T-helper 17 cell (primary cell): ENCODE data around the gene SLC25A23. TPM values are rescaled to one million over a fixed set of nuclear protein-coding genes. Genes with fewer than 3 reads are reported as not detected.
"Not testable (repeated sequence)": the region's sequence is repeated elsewhere in the genome, so short reads cannot be mapped to it uniquely, and the experiment has no call there.

Experiments
- ATAC-seq: fragments of 150-1000 bp; cut with Tn5 transposase; 2 replicates; pipeline ENCODE4 v1.10.0; 2021; ENCODE audit warnings: mild to moderate bottlenecking, moderate library complexity
- DNase-seq, 3 donors: peaks; one replicate each; pipeline versions ENCODE4 v3.0.0 to v3.0.0-alpha.2; 2020 to 2021
- H3K9me3 ChIP-seq: one replicate; pipeline ENCODE4 v1.7.0; 2013; ENCODE audit warnings: low read length, mild to moderate bottlenecking; ENCODE audit not compliant: control insufficient read depth, poor library complexity, severe bottlenecking
- H3K27ac Mint-ChIP-seq: one replicate; pipeline ENCODE4 v1.8.0; 2022; ENCODE audit warnings: mild to moderate bottlenecking, moderate library complexity, mixed read lengths
- H3K27me3 Mint-ChIP-seq: one replicate; pipeline ENCODE4 v1.8.0; 2022; ENCODE audit warnings: mixed read lengths
- H3K36me3 Mint-ChIP-seq: one replicate; pipeline ENCODE4 v1.8.0; 2022; ENCODE audit warnings: low read depth, mixed read lengths
- H3K4me1 Mint-ChIP-seq: one replicate; pipeline ENCODE4 v1.8.0; 2022; ENCODE audit warnings: mild to moderate bottlenecking, mixed read lengths
- H3K4me3 Mint-ChIP-seq: one replicate; pipeline ENCODE4 v1.8.0; 2022; ENCODE audit warnings: mild to moderate bottlenecking, moderate library complexity, mixed read lengths
- total RNA-seq, 4 donors: library from RNA in 2 of 4; stranded (reverse) in 2 of 4; gene quantifications; one replicate each; pipeline ENCODE4 v1.2.3 and lab custom pipeline; 2022 to 2026

The SLC25A23 gene
- total RNA-seq, 2 donors from 2014 or later = 9.6 to 11.3 TPM

DNA sequence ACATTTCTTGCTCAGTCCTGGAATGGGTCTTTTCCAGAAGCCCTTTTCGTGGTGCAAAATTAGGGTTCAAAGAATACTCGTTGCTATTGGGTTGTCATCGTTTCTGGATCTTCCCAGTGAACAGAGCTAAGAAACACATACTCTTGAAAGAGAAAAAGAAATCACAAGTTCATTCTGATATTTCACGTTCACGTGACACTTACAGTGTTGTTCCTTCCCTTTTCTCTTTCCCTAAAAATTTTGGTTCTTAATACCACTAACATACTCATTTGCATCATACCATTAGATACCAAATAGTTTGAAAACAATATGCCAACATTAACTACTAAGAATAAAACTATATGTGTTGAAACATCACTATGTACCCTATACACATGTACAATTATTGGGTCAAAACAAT, 53.2 kb downstream of the SLC25A23 start:
- H3K9me3 ChIP-seq = no peaks in the 10 kb centered on the region
- no peaks in the 10 kb centered on the region for H3K36me3 Mint-ChIP-seq
- DNase-seq (no peak), ATAC-seq (no peak)
- peaks cover 2% of the 10 kb centered on the region for H3K4me1 Mint-ChIP-seq
- H3K27ac Mint-ChIP-seq = peak overlapping the region; percentile 77
- no peaks in the 10 kb centered on the region for H3K27me3 Mint-ChIP-seq
- no peak overlapping the region for H3K4me3 Mint-ChIP-seq

DNA sequence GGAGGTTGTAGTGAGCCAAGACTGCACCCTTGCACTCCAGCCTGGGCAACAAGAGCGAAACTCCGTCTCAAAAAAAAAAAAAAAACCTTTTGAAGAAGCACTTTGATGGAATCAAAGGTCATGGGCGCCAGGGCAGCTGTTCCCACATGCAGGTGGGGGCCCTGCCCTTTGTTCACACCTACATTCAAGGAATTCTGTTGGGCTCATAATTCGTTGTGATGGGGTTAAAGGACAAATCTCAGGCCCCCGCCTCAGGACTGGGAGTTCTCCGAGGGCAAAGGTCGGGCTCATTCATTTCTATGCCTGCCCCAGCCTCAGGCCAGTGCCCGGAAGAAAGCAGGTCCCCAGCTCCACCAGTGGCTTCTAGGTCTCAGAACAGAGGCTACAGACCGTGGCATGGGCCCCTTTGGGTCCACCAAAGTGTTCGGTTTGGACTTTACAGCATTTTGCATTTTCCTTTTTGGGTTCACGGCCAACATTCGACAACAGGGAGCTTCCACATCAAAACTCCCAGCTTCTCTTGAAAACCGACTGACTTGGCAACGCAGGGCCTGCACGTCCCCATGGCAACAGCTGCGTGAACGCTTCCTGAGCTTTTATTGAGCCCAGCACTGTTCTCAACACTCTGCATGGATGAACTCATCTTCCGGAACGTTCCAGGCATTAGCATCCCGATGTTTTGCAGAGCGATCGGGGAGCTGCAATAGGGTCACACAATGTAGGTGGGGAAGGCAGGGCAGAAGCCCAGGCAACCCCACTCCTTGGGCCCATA, 56.6 kb downstream of the SLC25A23 start:
- ATAC-seq (no peak), DNase-seq (no peak)
- Mint-ChIP-seq H3K36me3 (no peaks in the 10 kb centered on the region), H3K27ac (no peak overlapping the region), H3K4me1 (peaks cover 2% of the 10 kb centered on the region), H3K4me3 (no peak overlapping the region), H3K27me3 (no peaks in the 10 kb centered on the region)
- no peaks in the 10 kb centered on the region for H3K9me3 ChIP-seq

DNA sequence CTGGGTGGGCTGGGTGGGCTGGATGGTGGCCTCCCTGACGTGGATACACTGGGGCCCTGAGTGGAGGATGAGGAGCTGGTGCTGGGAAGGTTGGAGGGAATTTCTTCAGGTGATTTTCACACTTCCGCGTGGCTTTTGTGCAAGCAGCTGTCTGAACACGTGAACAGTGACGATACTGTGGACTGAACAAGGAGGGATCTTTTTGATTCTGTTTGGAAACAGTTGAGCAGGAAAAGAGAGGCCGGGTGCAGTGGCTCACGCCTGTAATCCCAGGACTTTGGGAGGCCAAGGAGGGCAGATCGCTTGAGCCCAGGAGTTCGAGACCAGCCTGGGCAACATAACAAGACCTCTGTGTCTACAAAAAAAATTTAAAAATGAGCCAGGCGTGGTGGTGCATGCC, 57.5 kb downstream of the SLC25A23 start:
- ATAC-seq = no peak
- no peaks in the 10 kb centered on the region for H3K36me3 Mint-ChIP-seq

DNA sequence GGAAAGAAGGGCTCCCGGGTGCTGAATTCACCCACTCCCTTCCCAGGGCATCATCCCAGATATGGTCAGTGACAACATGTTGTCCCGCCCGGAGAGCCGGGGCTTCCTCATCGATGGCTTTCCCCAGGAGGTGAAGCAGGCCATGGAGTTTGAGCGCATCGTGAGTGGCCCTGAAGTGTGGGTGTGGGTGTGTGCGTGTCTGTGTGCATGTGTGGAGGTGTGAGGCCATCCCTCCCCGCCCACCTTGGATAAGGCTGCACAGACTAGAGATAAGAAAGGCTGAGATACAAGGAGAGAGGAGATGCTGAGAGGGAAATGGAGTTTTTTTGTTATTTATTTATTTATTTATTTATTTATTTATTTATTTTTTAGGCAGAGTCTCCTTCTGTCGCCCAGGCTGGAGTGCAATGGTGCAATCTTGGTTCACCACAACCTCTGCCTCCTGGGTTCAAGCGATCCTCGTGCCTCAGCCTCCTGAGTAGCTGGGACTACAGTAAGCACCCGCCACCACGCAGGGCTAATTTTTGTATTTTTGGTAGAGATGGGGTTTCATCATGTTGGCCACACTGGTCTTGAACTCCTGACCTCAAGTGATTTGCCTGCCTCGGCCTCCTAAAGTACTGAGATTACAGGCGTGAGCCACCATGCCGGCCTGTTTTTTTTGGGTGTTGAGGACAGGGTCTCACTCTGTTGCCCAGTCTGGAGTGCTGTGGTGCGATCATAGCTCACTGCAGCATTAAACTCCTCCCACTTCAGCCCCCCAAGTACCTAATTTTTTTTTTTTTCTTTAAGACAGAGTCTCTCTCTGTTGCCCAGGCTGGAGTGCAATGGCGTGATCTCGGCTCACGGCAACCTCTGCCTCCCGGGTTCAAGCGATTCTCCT, 59.3 kb downstream of the SLC25A23 start:
- not testable (repeated sequence) for DNase-seq, H3K4me3 Mint-ChIP-seq, H3K9me3 ChIP-seq, H3K4me1 Mint-ChIP-seq, H3K27ac Mint-ChIP-seq, H3K36me3 Mint-ChIP-seq, H3K27me3 Mint-ChIP-seq, ATAC-seq

More for the DNA sequence above, 57.5 kb downstream of the SLC25A23 start:
- no peak for DNase-seq
- Mint-ChIP-seq H3K4me1 (peaks cover 2% of the 10 kb centered on the region), H3K4me3 (no peak overlapping the region), H3K27ac (no peak overlapping the region), H3K27me3 (no peaks in the 10 kb centered on the region)
- no peaks in the 10 kb centered on the region for H3K9me3 ChIP-seq

DNA sequence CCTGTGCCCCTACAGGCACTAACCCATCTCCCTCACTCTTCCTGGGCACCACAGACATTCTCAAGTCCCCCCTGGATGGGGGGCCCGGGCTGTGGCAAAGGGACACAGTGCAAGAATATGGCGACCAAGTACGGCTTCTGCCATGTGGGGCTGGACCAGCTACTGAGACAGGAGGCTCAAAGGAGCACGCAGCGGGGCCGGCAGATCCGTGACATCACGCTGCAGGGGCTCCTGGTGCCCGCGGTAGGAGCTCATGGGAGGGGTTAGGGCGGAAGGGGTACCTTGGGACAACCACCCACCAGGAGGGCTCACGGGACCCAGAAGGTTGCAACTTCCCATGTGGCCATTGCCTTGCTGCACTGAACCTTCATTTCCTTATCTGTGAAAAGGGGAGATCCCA, 63.3 kb downstream of the SLC25A23 start:
- Mint-ChIP-seq H3K4me3 (no peak overlapping the region), H3K4me1 (peaks cover 16% of the 10 kb centered on the region), H3K27ac (no peak overlapping the region), H3K36me3 (no peaks in the 10 kb centered on the region), H3K27me3 (no peaks in the 10 kb centered on the region)
- DNase-seq (no peak), ATAC-seq (no peak)
- no peaks in the 10 kb centered on the region for H3K9me3 ChIP-seq

DNA sequence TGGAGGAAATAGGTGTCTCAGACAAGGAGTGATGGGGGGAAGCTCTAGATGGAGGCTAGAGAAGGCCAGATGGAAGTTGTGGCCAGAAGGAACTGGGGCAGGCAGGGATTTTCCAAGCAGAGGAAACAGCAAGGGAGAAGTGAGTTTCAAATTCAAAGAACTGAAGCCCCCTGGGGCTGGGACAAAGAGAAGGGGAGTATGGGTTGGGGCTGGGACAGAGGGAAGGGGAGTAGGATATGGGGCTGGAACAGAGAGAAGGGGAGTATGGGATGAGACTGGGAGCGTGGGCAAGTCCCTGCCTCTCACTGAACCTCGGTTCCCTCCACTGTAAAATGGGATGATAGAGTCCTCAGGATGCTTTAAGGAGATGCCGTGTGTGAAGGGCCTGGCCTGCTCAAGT, 64.8 kb downstream of the SLC25A23 start:
- peaks cover 19% of the 10 kb centered on the region for H3K4me1 Mint-ChIP-seq
- DNase-seq (no peak), ATAC-seq (no peak)
- peak overlapping the region; percentile 65 for H3K4me3 Mint-ChIP-seq
- no peaks in the 10 kb centered on the region for H3K9me3 ChIP-seq
- H3K36me3 Mint-ChIP-seq = no peaks in the 10 kb centered on the region
- H3K27me3 Mint-ChIP-seq = no peaks in the 10 kb centered on the region
- no peak overlapping the region for H3K27ac Mint-ChIP-seq

DNA sequence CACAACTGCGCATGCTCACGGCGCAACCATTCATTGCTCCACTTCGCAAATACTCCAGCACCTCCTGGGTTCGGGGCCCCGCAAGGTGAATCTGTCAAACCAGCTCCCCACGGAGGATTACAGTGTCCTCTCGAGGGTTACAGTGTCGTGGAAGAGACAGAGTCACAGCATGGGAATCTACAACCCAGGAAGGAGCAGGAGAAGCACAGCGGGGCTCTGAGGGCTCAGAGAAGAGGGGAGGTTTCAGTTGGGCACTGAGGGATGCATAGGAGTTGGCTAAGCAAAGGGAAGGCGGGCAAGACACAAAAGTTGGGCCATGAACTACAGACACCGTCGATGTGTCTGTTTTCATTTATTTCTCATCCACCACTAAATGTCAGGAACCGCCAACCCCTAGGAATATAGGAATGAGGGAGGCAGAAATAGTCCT, 65.6 kb downstream of the SLC25A23 start:
- peak in 1 of 3 donors; percentile 49 for DNase-seq
- Mint-ChIP-seq H3K27me3 (no peaks in the 10 kb centered on the region), H3K27ac (peak overlapping the region; percentile 99), H3K36me3 (no peaks in the 10 kb centered on the region), H3K4me1 (peaks cover 19% of the 10 kb centered on the region), H3K4me3 (peak overlapping the region; percentile 96)
- no peak for ATAC-seq
- H3K9me3 ChIP-seq = no peaks in the 10 kb centered on the region

DNA sequence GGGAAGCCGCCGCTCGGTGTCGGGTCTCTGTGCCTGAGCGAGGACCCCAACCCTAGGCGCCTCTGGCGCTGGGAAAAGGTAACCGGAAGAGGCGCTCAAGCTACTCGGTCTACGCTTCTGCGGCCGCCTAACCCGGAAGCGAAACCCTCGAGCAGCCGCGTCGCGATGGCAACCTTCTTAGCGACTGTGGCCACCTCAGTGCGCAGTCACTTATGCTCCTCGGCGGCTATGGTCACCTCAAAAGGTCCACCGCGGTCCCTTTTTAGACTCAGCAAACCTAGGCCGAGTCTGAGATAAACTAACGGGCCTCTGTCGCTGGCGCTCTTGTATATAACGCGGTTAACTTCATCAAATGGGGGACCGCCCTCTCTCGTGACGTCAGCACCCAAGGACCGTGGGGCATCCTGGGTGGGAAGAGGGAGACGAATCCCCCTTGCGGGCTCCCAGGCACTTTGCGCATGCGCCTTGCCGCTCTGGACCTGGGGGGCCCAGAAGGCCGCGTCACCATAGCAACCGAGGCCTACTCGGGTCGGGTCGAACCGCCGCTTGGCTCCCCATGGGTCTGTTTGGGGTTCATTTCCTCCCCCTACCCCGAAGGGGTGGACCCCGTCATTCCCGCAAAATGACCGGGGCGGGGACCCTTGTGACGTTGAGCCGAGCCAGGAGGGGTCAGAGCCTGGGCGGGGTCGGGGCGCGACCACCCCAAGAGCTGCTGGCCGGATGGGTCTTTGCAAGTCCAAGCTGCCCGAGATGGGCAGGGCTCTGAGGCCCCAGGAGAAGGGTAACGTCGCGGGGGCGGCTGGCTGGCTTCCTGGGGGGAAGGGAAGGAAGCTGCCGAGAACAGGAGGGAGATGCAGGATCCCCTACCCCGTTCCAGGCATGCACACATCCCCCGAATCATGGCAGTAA, 66.3 kb downstream of the SLC25A23 start, which contains the start of gene GTF2F1:
TSS of gene GTF2F1 (minus strand) at position 91 of the 909 bp plus-strand sequence. CDS start 169 bp downstream, outside the sequence.
- peaks cover 20% of the 10 kb centered on the region for H3K4me1 Mint-ChIP-seq
- DNase-seq (peak; percentile 87 to 88 (median 88)), ATAC-seq (peak; percentile 84)
- H3K9me3 ChIP-seq = no peaks in the 10 kb centered on the region
- H3K36me3 Mint-ChIP-seq = no peaks in the 10 kb centered on the region
- H3K27ac Mint-ChIP-seq = peak within 1 kb of the TSS; percentile 99
- H3K4me3 Mint-ChIP-seq = peak within 1 kb of the TSS; percentile 96
- H3K27me3 Mint-ChIP-seq = no peaks in the 10 kb centered on the region

DNA sequence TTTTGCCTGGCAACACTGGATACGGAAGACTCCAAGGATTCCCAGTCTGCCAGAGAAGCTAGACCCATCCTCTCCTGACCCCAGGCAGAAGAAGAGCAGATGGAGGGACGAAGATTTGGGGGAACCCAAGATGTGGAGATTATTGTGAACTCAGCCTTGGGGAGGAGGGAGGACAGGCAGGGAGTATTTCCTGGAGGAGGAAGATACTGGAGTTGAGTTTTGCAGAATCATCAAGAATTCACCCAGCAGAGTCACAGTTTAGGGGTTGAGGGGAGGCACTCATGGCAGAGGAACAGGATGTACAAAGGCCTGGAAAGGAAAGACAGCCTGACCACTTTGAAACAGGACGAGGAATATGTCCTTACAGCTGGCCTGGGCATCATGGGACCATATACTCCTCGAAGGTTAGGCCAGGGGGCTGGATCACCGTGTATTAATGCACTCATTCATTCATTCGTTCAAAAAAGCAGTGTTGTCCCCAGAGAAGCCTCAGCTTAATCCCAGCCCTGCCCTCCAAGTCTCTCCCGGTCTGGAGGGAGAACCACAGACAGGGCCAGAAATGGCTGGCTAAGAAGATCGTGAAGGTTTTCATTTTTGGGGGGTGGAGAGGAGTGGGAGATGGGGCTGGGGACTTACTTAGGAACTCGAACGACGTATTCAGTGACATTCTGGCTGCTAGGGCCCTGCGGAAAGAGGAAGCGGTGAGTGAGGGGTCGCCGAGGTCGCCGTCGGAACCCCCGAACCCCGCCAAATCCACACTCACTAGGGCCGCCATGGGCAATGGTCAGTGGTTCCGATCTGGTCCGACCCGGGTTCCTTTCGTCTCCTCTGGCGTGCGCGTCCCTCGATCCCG, 67.1 kb downstream of the SLC25A23 start:
- ATAC-seq = no peak
- Mint-ChIP-seq H3K36me3 (no peaks in the 10 kb centered on the region), H3K4me1 (peaks cover 21% of the 10 kb centered on the region), H3K27ac (peak overlapping the region; percentile 99), H3K27me3 (no peaks in the 10 kb centered on the region), H3K4me3 (peak overlapping the region; percentile 96)
- H3K9me3 ChIP-seq = no peaks in the 10 kb centered on the region
- DNase-seq = no peak

Other genes starting within 250 kb of the SLC25A23 start
- 10 to 100 TPM; 27.1 to 30.3 TPM for gene MLLT1, start 179.8 kb downstream of the SLC25A23 start, total RNA-seq
- 1 to 10 TPM in 1 of 2 donors, under 1 TPM in 1; 0.99 to 1.5 TPM for gene ACER1, start 126.2 kb downstream of the SLC25A23 start, total RNA-seq
- 10 to 100 TPM; 75.9 to 82.7 TPM for gene CLPP, start 98.3 kb downstream of the SLC25A23 start, total RNA-seq
- gene ALKBH7, start 87.0 kb downstream of the SLC25A23 start, total RNA-seq = 10 to 100 TPM; 44.1 to 47.6 TPM
- gene PSPN, start 83.9 kb downstream of the SLC25A23 start, total RNA-seq = 1 to 10 TPM; 1.3 to 1.5 TPM
- 10 to 100 TPM; 67.2 to 68.7 TPM for gene GTF2F1, start 66.6 kb downstream of the SLC25A23 start, total RNA-seq
- gene KHSRP, start 35.0 kb downstream of the SLC25A23 start, total RNA-seq = 100 to 1,000 TPM; 138 to 164 TPM
- gene SLC25A41, start 26.0 kb downstream of the SLC25A23 start, total RNA-seq = not detected
- gene CRB3, start 4.5 kb upstream of the SLC25A23 start, total RNA-seq = 1 to 10 TPM; 1.4 to 1.5 TPM
- 100 to 1,000 TPM; 104 to 105 TPM for gene DENND1C, start 22.0 kb upstream of the SLC25A23 start, total RNA-seq
- gene TUBB4A, start 42.5 kb upstream of the SLC25A23 start, total RNA-seq = 1 to 10 TPM; 1.5 to 1.6 TPM
- 1 to 10 TPM; 2.2 to 3.3 TPM for gene TNFSF9, start 71.2 kb upstream of the SLC25A23 start, total RNA-seq
- 1 to 10 TPM; 3.0 to 4.5 TPM for gene CD70, start 131.4 kb upstream of the SLC25A23 start, total RNA-seq
- 1 to 10 TPM; 5.0 to 5.6 TPM for gene TNFSF14, start 210.4 kb upstream of the SLC25A23 start, total RNA-seq